Measurements from ENCODE around the gene ELF5.

GRCh38 chr11:34447044-34447443, 66.5 kb downstream of the ELF5 start:
- TF ChIP-seq, protein P1, sequence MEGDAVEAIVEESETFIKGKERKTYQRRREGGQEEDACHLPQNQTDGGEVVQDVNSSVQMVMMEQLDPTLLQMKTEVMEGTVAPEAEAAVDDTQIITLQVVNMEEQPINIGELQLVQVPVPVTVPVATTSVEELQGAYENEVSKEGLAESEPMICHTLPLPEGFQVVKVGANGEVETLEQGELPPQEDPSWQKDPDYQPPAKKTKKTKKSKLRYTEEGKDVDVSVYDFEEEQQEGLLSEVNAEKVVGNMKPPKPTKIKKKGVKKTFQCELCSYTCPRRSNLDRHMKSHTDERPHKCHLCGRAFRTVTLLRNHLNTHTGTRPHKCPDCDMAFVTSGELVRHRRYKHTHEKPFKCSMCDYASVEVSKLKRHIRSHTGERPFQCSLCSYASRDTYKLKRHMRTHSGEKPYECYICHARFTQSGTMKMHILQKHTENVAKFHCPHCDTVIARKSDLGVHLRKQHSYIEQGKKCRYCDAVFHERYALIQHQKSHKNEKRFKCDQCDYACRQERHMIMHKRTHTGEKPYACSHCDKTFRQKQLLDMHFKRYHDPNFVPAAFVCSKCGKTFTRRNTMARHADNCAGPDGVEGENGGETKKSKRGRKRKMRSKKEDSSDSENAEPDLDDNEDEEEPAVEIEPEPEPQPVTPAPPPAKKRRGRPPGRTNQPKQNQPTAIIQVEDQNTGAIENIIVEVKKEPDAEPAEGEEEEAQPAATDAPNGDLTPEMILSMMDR (conservative IDR thresholded peaks at IDR 0.05 in 1 of 2, IDR thresholded peaks at IDR 0.05 in 1 of 2; ENCODE audit: extremely low read depth in 1 of 2, insufficient read depth in 1 of 2, low read depth in 1 of 2, low read length in 2 of 2) = no peak
- no peak for TF ChIP-seq EZH2 (IDR thresholded peaks at IDR 0.05; ENCODE audit: borderline replicate concordance, low read length)
